ENCODE results near the gene F13A1. TPM values are rescaled to one million over a fixed set of nuclear protein-coding genes. Genes with fewer than 3 reads are reported as not detected.

Gene F13A1
- polyA plus RNA-seq, 1 of the 3 experiments (the other 2 are of a cell fraction): not detected

- TF ChIP-seq ELF1 (IDR thresholded peaks at IDR 0.05): no peak
- no peak for TF ChIP-seq TEAD4 (IDR thresholded peaks at IDR 0.05; ENCODE audit: borderline replicate concordance, insufficient read depth)
- TF ChIP-seq IRF3 (IDR thresholded peaks at IDR 0.05; ENCODE audit: low read depth, low read length): no peak
- no peak for TF ChIP-seq RXRA (IDR thresholded peaks at IDR 0.05; ENCODE audit: borderline replicate concordance, low read depth)
- no peak for TF ChIP-seq MXI1 (IDR thresholded peaks at IDR 0.05; ENCODE audit: low read depth, low read length)
- no peak for TF ChIP-seq POLR2AphosphoS5 (IDR thresholded peaks at IDR 0.05; ENCODE audit: low read depth, low read length)
- TF ChIP-seq GABPA (IDR thresholded peaks at IDR 0.05; ENCODE audit: low read depth): no peak
- TF ChIP-seq MAX (IDR thresholded peaks at IDR 0.05; ENCODE audit: low read depth): no peak
- no peak for TF ChIP-seq RFX5 (IDR thresholded peaks at IDR 0.05; ENCODE audit: low read length)
- H3K9ac ChIP-seq: no peak overlapping the region
- H4K20me1 ChIP-seq (ENCODE audit: insufficient read depth): no peaks in the 10 kb centered on the region
- ChIA-PET POLR2A (no interaction called here), CTCF (no interaction called here)
- no peak overlapping the region for H3K4me3 ChIP-seq (ENCODE audit: low read depth in 2 of 2, low read length in 1 of 2)
- no peaks in the 10 kb centered on the region for H3K9me2 ChIP-seq
- no peaks in the 10 kb centered on the region for H3K9me3 ChIP-seq
- 3% methylated on average over 2 of the region's 2 CpGs for WGBS (ENCODE audit: low lambda C conversion rate)
- H3K79me2 ChIP-seq (ENCODE audit: insufficient read depth): no peaks in the 10 kb centered on the region
- no peaks in the 10 kb centered on the region; the same call in 1 of the 2 replicates for H3K27me3 ChIP-seq (ENCODE audit: insufficient read depth)
- no peaks in the 10 kb centered on the region; a peak in 1 of 4 replicates for H3K4me1 ChIP-seq (ENCODE audit: control insufficient read depth in 1 of 2, insufficient read depth in 2 of 2, low read depth in 1 of 2, low read length in 1 of 2)
- DNase-seq: no peak
- H3F3A ChIP-seq (replicated peaks; ENCODE audit: insufficient read depth): no peaks in the 10 kb centered on the region
- H3K36me3 ChIP-seq (replicated peaks in 1 of 2; ENCODE audit: control insufficient read depth in 1 of 2, insufficient read depth in 2 of 2, low read length in 1 of 2): no peaks in the 10 kb centered on the region
- H3K4me2 ChIP-seq: no peak overlapping the region
- no peak overlapping the region for H3K27ac ChIP-seq (ENCODE audit: low read depth in 2 of 2, low read length in 1 of 2)
- H2AFZ ChIP-seq (ENCODE audit: low read depth): no peak overlapping the region
Measured at GRCh38 chr6:6248651-6249050, 71.8 kb downstream of the F13A1 start.

GRCh38 chr6:6246544-6246943 is 73.9 kb downstream of the F13A1 start:
- DNase-seq: no peak
- Histone ChIP-seq H3K36me3 (replicated peaks in 1 of 2; ENCODE audit: control insufficient read depth in 1 of 2, insufficient read depth in 2 of 2, low read length in 1 of 2) (no peaks in the 10 kb centered on the region), H3K79me2 (ENCODE audit: insufficient read depth) (no peaks in the 10 kb centered on the region), H3K27me3 (ENCODE audit: insufficient read depth) (no peaks in the 10 kb centered on the region; the same call in 1 of the 2 replicates), H2AFZ (ENCODE audit: low read depth) (no peak overlapping the region), H3F3A (replicated peaks; ENCODE audit: insufficient read depth) (no peaks in the 10 kb centered on the region), H3K9ac (no peak overlapping the region), H3K4me1 (ENCODE audit: control insufficient read depth in 1 of 2, insufficient read depth in 2 of 2, low read depth in 1 of 2, low read length in 1 of 2) (no peaks in the 10 kb centered on the region; a peak in 1 of 4 replicates), H3K9me3 (no peaks in the 10 kb centered on the region), H3K27ac (ENCODE audit: low read depth in 2 of 2, low read length in 1 of 2) (no peak overlapping the region), H3K9me2 (no peaks in the 10 kb centered on the region), H4K20me1 (ENCODE audit: insufficient read depth) (no peaks in the 10 kb centered on the region), H3K4me3 (ENCODE audit: low read depth in 2 of 2, low read length in 1 of 2) (no peak overlapping the region), H3K4me2 (no peak overlapping the region)
- POLR2A ChIA-PET: no interaction called here
- no peak for TF ChIP-seq JUND (IDR thresholded peaks at IDR 0.05)
- TF ChIP-seq CHD2 (IDR thresholded peaks at IDR 0.05; ENCODE audit: low read length, partially characterized antibody): no peak
- TF ChIP-seq FOXM1 (IDR thresholded peaks at IDR 0.05; ENCODE audit: low read depth): no peak
- no peak for TF ChIP-seq TAF1 (IDR thresholded peaks at IDR 0.05; ENCODE audit: borderline replicate concordance, low read depth, low read length)
- TF ChIP-seq IRF3 (IDR thresholded peaks at IDR 0.05; ENCODE audit: low read depth, low read length): no peak
- TF ChIP-seq GABPA (IDR thresholded peaks at IDR 0.05; ENCODE audit: low read depth): no peak
- no peak for TF ChIP-seq TEAD4 (IDR thresholded peaks at IDR 0.05; ENCODE audit: borderline replicate concordance, insufficient read depth)
- TF ChIP-seq SMC3 (IDR thresholded peaks at IDR 0.05; ENCODE audit: low read depth, low read length): no peak
- TF ChIP-seq FOXJ3 (CRISPR knock-in tag; IDR thresholded peaks at IDR 0.05): no peak
- no peak for TF ChIP-seq NRF1 (IDR thresholded peaks at IDR 0.05; ENCODE audit: low read depth, low read length)
- no peak for TF ChIP-seq EZH2phosphoT487 (IDR thresholded peaks at IDR 0.05; ENCODE audit: borderline replicate concordance, low read depth)
- no peak for TF ChIP-seq USF2 (IDR thresholded peaks at IDR 0.05; ENCODE audit: borderline replicate concordance, low read depth, low read length)
- CTCF ChIA-PET: no interaction called here
- 5% methylated on average over 2 of the region's 2 CpGs for WGBS (ENCODE audit: low lambda C conversion rate)

All from SK-N-SH (cell line).